GM08714 (cell line): Measurements from ENCODE around the gene RSRC1.
"Not testable (repeated sequence)": the region's sequence is repeated elsewhere in the genome, so short reads cannot be mapped to it uniquely, and the experiment has no call there.

Source experiments
- H3K4me3 ChIP-seq: fragments of 200-500 bp; sonication (Bioruptor generic); 2 replicates; pipeline ENCODE4 v1.5.1; 2014; ENCODE audit warnings: mild to moderate bottlenecking, low read length, inconsistent platforms
- ZNF274 ChIP-seq: IDR thresholded peaks from 2 replicates; pipeline ENCODE4 v1.6.1; 2012; ENCODE audit warnings: mild to moderate bottlenecking, low read depth, low read length

Gene RSRC1

DNA sequence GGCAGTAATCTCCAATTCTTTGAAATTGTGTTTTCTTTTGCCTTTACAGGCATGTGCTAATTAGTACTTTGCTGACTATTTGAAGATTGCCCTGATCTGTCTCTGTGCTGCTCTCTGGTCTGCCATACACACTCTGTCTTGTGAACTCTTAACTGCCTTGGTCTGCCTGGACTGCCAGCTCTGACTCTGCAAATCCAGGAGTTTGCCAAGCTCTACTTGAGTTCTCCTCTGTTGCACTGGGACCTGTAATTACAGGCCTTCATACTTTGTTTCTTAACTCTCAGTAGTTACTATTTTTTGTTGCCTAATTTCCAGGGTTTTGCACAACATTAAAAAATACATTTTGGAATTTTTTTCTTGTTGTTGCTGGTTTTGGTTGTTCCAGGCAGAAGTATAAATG lies 155.0 kb downstream of the RSRC1 start:
- TF ChIP-seq ZNF274: no peak
- H3K4me3 ChIP-seq: no peak overlapping the region

DNA sequence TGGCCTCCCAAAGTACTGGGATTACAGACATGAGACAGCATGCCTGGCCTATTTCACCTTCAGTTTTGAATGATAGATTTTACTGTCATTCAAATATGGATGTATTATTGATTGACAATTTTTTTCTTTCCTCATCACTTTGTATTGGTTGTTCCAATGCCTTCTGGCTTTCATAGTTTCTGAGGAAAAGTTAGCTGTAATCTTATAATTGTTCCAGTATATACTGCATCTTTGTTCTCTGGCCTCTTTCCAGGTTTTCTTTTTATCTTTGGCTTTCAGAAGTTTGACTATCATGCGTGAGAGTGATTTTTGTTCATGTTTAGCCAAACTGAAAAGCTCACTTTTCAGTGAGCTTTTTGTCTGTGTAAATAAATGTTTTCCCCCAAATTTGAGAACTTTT lies 157.1 kb downstream of the RSRC1 start:
- no peak for TF ChIP-seq ZNF274
- no peak overlapping the region for H3K4me3 ChIP-seq

GRCh38 chr3:158269942-158270341 lies 160.1 kb downstream of the RSRC1 start:
- no peak for TF ChIP-seq ZNF274
- H3K4me3 ChIP-seq: no peak overlapping the region

DNA sequence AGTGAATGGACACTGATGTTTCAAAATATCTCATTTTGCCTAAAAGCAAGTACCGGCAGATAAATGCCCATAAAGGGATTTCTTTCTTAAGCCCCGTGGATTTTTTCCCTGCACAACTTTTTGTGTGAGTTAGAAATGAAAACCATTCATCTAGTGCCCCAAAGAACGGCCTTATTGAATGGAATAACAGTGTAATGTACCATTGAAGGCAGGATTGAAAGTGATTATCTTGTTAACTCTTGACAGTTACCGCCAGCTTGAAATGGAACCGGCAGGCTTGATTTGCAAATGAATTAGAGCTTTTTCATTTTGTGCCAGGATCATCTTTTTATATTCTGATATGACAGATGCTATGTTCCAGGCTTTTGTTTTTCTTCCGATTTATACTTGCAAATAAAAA lies 162.2 kb downstream of the RSRC1 start:
- TF ChIP-seq ZNF274: no peak
- H3K4me3 ChIP-seq: no peak overlapping the region

- TF ChIP-seq ZNF274: no peak
- no peak overlapping the region for H3K4me3 ChIP-seq
These were observed 163.8 kb downstream of the RSRC1 start for GRCh38 chr3:158273656-158274055.

DNA sequence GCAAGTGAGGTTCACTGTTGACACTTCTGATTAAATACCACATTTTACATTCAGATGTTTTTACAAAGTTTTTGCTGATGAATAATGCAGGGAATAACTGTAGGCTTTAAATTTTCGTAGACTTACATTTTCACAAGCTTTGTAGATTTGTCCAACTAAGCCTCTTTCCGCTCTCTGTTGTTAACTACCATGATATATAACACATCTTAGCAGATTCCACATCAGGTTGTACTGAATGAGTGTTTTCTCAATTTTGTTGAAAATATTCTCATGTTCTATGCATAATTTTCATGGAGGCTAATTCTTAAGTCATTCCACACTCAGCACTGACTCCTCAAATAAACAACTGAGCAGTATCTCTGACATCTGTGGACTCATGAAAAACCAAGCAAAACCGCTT lies 168.3 kb downstream of the RSRC1 start:
- no peak overlapping the region for H3K4me3 ChIP-seq
- no peak for TF ChIP-seq ZNF274

GRCh38 chr3:158279609-158280008 lies 169.7 kb downstream of the RSRC1 start:
- no peak overlapping the region for H3K4me3 ChIP-seq
- TF ChIP-seq ZNF274: no peak

DNA sequence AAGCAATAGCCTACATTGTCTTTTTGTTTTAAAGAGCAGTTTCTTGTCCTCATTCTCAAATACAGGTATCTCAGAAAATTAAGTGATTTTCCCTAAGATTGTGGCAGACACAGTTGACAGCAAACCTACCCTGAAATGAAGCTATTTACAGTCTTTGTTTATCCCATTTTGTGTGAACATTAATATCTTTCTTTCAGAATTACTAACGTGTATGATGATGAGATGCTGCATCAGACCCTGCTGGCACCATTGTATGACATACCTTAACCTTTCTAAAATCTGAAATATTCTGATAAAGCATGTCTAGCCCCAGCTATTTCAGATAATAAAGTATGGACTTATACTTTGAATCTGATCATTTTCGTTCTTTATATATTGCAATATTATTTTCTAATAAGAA lies 185.9 kb downstream of the RSRC1 start:
- H3K4me3 ChIP-seq: no peak overlapping the region
- no peak for TF ChIP-seq ZNF274

DNA sequence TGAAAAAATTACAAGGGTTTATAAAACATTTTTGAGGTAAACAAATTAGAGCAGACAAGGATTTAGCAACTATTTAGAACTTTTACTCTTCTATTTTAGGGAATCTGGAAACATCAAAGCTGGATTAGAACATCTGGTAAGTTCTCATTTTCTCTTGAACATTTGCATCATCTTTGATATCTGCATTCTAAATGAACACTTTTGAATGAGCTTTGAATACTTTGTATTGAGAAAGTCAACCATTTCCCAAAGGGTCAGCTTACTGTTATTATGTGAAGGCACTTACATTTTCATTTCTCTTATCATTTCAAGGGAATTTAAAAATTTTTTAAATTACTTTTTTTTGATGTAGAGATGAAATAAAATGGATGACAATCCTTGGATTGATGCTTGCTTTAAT lies 188.1 kb downstream of the RSRC1 start:
- no peak for TF ChIP-seq ZNF274
- H3K4me3 ChIP-seq: no peak overlapping the region

GRCh38 chr3:158308236-158308928 lies 198.5 kb downstream of the RSRC1 start:
- no peak overlapping the region for H3K4me3 ChIP-seq

DNA sequence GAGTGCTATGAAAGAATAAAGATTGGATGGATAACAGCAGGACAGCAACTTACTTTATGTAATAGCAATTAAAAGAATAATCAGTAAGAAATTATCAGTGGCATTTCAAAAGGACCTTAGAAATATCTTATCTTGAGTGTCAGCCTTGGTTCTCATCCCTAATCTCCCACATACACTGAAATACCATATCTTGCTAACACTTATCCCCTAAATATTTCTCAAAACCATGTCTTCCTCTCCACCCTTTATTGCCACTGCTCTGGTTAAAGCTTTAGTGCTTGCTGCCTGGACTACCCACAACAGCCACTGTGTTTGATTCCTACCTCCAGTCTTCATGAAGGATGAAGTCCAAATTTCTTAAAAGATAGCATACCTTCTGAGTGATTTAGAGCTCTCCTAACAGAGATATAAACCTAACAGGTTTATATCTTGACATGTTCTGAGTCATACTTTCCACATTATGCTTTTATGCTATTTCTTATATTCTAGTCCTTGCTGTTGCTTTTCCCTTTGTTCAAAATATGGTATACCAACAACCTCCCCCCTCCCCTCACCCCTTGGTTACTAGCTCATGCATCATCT lies 202.8 kb downstream of the RSRC1 start:
- no peak for TF ChIP-seq ZNF274
- H3K4me3 ChIP-seq: no peak overlapping the region

More at GRCh38 chr3:158308236-158308928, 198.5 kb downstream of the RSRC1 start:
- TF ChIP-seq ZNF274: no peak

DNA sequence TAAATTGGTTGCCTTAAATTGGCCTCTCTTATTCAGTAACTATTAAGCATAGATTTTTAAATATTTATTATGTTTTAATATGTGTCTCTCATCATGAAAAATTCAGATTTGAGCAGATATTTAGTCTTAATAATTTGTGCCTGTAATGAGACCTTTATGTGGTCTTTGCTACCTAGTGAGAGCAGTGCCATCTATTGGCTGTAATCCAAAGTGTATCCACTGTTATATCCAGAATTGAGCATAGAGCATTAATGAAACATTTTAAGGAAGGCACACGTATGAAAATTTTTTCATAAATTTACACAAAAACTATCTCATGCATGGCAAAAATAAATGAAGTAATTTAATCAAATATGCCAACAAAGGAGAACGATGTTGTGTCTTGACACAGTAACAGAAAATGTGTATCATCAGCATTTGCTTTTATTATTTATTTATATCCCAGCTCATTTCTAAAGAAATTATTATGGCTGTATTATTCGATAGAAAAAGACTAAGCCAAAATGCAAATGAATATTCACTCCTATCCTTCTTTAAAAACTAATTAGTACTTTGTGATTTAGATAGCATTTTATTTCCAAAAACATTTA lies 203.5 kb downstream of the RSRC1 start:
- H3K4me3 ChIP-seq: no peak overlapping the region
- TF ChIP-seq ZNF274: no peak

GRCh38 chr3:158314426-158315357 lies 204.8 kb downstream of the RSRC1 start:
- TF ChIP-seq ZNF274: no peak

GRCh38 chr3:158329696-158330441 lies 220.0 kb downstream of the RSRC1 start:
- H3K4me3 ChIP-seq: not testable (repeated sequence)

More at GRCh38 chr3:158314426-158315357, 204.8 kb downstream of the RSRC1 start:
- H3K4me3 ChIP-seq: no peak overlapping the region

- H3K4me3 ChIP-seq: no peak overlapping the region
- no peak for TF ChIP-seq ZNF274
These were observed 221.0 kb downstream of the RSRC1 start for GRCh38 chr3:158330870-158331269.
